ENCODE results near the gene KIF3C. TPM values are rescaled to one million over a fixed set of nuclear protein-coding genes. Genes with fewer than 3 reads are reported as not detected.
"Not testable (repeated sequence)": the region's sequence is repeated elsewhere in the genome, so short reads cannot be mapped to it uniquely, and the experiment has no call there.

The KIF3C gene
- polyA plus RNA-seq, 2 of the 4 experiments (the other 2 are of a cell fraction), result 17.1 to 77.4 TPM

GRCh38 chr2:25960920-25961319, 21.4 kb downstream of the KIF3C start:
- CTCF ChIA-PET, result interaction anchor here (0.6 to 4.0 kb wide), 12 partner anchors 9 to 647 kb away, joined by 3 to 22 read pairs (median 4); no protein-coding TSS in a partner anchor
- Histone ChIP-seq H3K4me1 (peaks cover 50% of the 10 kb centered on the region), H3K4me3 (no peak overlapping the region), H3K4me2 (no peak overlapping the region), H3K27ac (peak overlapping the region in 1 of 2 experiments; percentile 2; a peak in 1 of 6 replicates), H3K9me3 (no peaks in the 10 kb centered on the region)
- DNase-seq (ENCODE audit: low read depth in 1 of 2, low spot score in 1 of 2) (no peak), ATAC-seq (no peak), FAIRE-seq (peak; percentile 28)
- POLR2A ChIA-PET, result no interaction called here
- 74% methylated on average over 2 of the region's 2 CpGs for WGBS (ENCODE audit: missing lambda C conversion rate)
- TF ChIP-seq ZC3H11A (IDR thresholded peaks at IDR 0.05) (no peak), RARB (CRISPR knock-in tag; IDR thresholded peaks at IDR 0.05) (no peak), ZSCAN20 (CRISPR knock-in tag; IDR thresholded peaks at IDR 0.05) (no peak), ZFP36 (IDR thresholded peaks at IDR 0.05; ENCODE audit: borderline replicate concordance, partially characterized antibody) (no peak), EP300 (IDR thresholded peaks at IDR 0.05) (no peak), EHF (CRISPR knock-in tag; IDR thresholded peaks at IDR 0.05) (no peak), EHMT2 (IDR thresholded peaks at IDR 0.05; ENCODE audit: low read depth) (no peak), FOSL2 (IDR thresholded peaks at IDR 0.05) (no peak), FOSL2 (CRISPR knock-in tag; IDR thresholded peaks at IDR 0.05) (no peak), E2F6 (IDR thresholded peaks at IDR 0.05; ENCODE audit: borderline replicate concordance, low read depth) (no peak), ATOH8 (CRISPR knock-in tag; IDR thresholded peaks at IDR 0.05; ENCODE audit: low read depth) (no peak), RNF2 (IDR thresholded peaks at IDR 0.05; ENCODE audit: borderline replicate concordance, low read depth) (no peak), RCOR1 (IDR thresholded peaks at IDR 0.05; ENCODE audit: low read depth, low read length) (no peak), RAD21 (conservative IDR thresholded peaks at IDR 0.05 in 1 of 2, IDR thresholded peaks at IDR 0.05 in 1 of 2) (no peak), FOSB (CRISPR knock-in tag; IDR thresholded peaks at IDR 0.05) (no peak), NFE2L2 (conservative IDR thresholded peaks at IDR 0.05; ENCODE audit: low read length) (no peak), MAZ (IDR thresholded peaks at IDR 0.05; ENCODE audit: borderline replicate concordance, low read depth, low read length) (no peak), MAX (IDR thresholded peaks at IDR 0.05) (no peak), BCL3 (IDR thresholded peaks at IDR 0.05) (no peak)

- Histone ChIP-seq H3K4me1 (peaks cover 50% of the 10 kb centered on the region), H3K27ac (peak overlapping the region in 1 of 2 experiments; percentile 2; a peak in 1 of 6 replicates), H3K9me3 (no peaks in the 10 kb centered on the region), H3K4me2 (no peak overlapping the region), H3K4me3 (no peak overlapping the region)
- FAIRE-seq (no peak), DNase-seq (ENCODE audit: low read depth in 1 of 2, low spot score in 1 of 2) (no peak), ATAC-seq (no peak)
- POLR2A ChIA-PET, result no interaction called here
- 95% methylated on average over 4 of the region's 4 CpGs for WGBS (ENCODE audit: missing lambda C conversion rate)
- TF ChIP-seq EHMT2 (IDR thresholded peaks at IDR 0.05; ENCODE audit: low read depth), result no peak
- TF ChIP-seq HEYL (CRISPR knock-in tag; IDR thresholded peaks at IDR 0.05), result no peak
- TF ChIP-seq REST (IDR thresholded peaks at IDR 0.05), result no peak
- TF ChIP-seq FOSL2 (IDR thresholded peaks at IDR 0.05), result no peak
- no peak for TF ChIP-seq FOSL2 (CRISPR knock-in tag; IDR thresholded peaks at IDR 0.05)
- TF ChIP-seq CHD4 (IDR thresholded peaks at IDR 0.05; ENCODE audit: borderline replicate concordance), result no peak
- TF ChIP-seq HOXA7 (CRISPR knock-in tag; IDR thresholded peaks at IDR 0.05), result no peak
- TF ChIP-seq RNF2 (IDR thresholded peaks at IDR 0.05; ENCODE audit: borderline replicate concordance, low read depth), result no peak
- CTCF ChIA-PET, result interaction anchor here (0.9 to 4.0 kb wide), 6 partner anchors 8 to 185 kb away, joined by 3 to 22 read pairs (median 6); no protein-coding TSS in a partner anchor
Observed at GRCh38 chr2:25960396-25960795, 21.9 kb downstream of the KIF3C start.

GRCh38 chr2:25958611-25959010, 23.7 kb downstream of the KIF3C start:
- DNase-seq (ENCODE audit: low read depth in 1 of 2, low spot score in 1 of 2); H3K4me2 ChIP-seq; H3K4me3 ChIP-seq; POLR2A ChIA-PET; H3K9me3 ChIP-seq; FAIRE-seq; H3K27ac ChIP-seq; ATAC-seq: not testable (repeated sequence)
- peaks cover 48% of the 10 kb centered on the region for H3K4me1 ChIP-seq
- WGBS (ENCODE audit: missing lambda C conversion rate), result 94% methylated on average over 12 of the region's 12 CpGs
- CTCF ChIA-PET, result interaction anchor here (0.8 to 16.2 kb wide), 9 partner anchors 8 to 352 kb away, joined by 3 to 280 read pairs (median 4); no protein-coding TSS in a partner anchor

Data from A549 (cell line).